ENCODE data around the gene ARHGAP10.

DNA sequence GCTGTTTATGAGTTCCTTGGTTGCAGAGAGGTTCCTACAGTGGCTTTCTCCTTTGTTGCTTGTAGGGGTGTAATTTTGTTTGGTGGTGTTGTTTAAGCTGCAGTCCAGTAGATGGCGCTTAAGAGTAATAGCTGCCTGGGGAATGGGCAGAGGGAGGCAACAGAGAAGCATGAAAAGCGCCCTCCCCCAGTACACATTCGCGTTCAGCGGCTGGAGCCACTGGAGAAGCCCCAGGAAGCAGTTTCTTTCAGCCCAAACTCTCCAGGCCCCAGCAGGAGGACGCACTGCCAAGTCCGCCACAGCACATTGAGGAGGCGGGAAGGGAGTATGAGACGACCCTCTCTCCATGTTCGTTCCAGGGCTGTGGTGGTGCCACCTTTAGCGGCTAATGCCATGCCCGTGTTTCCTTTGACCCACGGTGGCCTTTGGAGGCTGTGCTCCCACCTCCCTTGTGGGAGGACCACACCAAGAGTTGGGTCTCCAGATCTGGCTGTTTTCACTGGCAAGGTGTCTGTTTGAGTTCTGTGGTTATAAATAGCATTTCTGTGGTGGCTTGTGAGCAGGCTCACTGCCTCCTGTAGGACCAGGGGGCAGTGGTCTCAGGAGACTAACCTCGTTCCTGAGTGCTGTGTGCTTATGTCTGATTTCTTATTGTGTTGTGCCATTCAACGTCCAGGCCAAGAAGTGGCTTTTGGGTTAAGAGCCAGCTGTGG lies 252.3 kb downstream of the ARHGAP10 start:
- no peak for TF ChIP-seq POLR2A (IDR thresholded peaks at IDR 0.05)
- TF ChIP-seq CTCF (IDR thresholded peaks at IDR 0.05): peak in 3 of 4 experiments; percentile 39 to 55 (median 42)

Measured in prostate gland (tissue), 2 donors.